Fibroblast of skin of scalp (primary cell): ENCODE data around the gene LYST.
A peak's percentile ranks its signal among the peaks of the same experiment; 100 is the strongest.
"Not testable (repeated sequence)": the region's sequence is repeated elsewhere in the genome, so short reads cannot be mapped to it uniquely, and the experiment has no call there.

ENCODE experiments used
- DNase-seq: peaks from one replicate; pipeline ENCODE4 v3.0.0-alpha.2; 2013

Gene LYST

DNA sequence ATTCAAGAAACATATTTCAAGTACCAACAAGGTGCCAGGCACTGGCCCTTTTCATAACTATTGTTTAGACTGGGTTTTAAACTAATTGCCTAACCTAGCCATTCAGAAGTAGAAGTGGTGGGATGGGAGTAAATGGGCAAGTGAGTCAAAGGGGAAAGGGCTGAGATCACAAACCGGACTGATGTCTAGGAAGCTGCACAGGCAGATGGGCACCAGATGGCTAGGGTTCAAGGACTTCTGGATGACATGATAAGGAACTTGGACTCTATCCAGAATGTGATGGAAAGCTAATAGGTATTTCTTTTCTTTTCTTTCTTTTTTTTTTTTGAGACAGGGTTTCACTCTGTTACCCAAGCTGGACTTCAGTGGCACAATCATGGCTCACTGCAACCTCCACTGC is 46.6 kb downstream of the LYST start:
- DNase-seq: no peak

DNA sequence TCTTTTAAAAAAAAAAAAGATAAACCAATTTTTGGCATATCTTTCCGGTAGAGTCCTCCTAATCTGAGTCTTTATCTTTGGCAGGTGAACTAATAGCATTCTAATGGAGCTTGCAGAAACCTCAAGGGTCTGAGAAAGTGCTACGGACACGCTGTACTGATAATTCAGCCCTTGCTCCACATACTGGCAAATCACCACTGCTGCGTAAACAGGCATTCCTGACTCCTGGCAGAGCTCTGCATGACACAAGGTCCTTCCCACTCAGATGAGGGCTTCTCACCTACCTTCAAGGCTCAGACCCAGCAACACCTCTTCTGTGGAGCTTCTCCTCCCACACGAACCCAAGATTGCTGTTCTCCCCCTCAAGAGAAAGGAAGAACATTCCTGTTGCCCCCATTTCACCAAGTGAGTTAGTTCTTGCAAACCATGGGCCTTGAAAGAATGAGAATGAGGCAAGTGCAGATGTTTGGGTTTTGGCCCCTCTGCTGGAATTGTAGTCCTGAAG is 48.0 kb downstream of the LYST start:
- DNase-seq: no peak

GRCh38 chr1:235817101-235817728 is 49.5 kb downstream of the LYST start:
- DNase-seq: no peak

DNA sequence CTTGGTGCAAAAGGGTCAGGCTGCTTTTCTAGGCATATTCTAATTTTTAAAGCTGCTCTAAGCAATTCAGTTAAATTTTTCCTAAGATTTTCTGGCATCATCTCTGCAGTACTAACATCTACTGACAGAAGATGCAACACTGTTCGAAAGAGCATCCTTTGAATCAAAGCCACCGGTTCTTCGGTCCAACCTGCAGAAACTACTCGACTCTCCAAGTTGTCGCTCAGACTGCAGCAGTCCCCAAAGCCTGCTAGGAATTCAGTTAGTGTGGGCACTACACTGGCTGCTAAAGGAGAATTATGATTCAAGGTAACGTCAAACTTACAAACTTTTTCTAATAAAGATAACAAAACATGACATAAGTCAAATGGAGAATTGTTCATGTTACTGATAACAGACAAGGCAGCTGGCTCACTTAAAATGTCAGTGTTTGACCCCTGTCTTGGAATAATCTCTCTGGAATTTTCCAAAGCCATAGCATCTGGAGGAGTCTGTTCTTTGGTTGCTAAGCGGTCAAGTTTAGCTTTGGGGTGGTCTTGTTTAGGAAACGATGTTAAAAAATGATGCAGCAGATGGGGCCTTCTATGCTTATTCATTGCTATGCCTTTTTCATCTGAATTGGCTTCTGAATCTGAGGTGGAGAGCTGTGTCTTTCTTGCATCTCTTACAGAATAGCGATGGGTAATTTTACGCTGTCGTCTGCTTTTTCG is 56.9 kb downstream of the LYST start:
- no peak for DNase-seq

DNA sequence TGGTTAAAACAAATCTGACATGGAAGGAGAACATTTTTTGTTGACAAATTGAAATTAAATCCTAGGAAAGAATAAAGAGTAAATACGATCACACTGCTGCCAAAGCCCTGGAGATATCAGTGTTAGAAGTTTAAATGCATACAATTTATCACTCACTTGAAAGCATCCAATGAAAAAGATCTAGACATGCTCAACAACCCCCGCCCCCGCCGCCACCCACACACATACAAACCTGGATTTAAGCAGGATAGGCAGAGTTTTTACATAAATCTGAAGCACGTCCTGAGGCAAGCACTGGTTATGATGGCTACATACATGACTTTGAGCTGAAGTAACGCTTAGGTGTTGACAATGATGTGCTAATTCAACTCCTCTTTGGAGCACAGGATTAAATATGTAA is 58.5 kb downstream of the LYST start:
- no peak for DNase-seq

DNA sequence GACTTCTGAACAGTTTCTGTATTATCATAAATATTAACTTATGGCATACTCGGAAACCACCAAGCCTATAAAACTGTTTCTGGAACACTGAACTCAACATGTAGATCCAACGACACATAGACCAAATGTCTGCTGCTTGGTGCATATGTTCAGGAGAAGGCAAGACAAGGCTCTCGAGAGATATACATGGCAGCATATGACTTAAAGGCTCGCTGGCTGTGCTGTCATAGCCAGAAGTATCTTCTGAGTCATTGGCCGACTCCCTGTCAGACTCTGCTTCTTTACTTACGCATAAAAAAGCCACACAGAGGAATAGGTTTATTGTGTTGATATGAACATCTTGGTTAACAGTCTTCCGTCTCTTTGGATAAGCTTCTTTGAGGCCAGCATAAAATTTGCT is 60.6 kb downstream of the LYST start:
- DNase-seq: no peak

DNA sequence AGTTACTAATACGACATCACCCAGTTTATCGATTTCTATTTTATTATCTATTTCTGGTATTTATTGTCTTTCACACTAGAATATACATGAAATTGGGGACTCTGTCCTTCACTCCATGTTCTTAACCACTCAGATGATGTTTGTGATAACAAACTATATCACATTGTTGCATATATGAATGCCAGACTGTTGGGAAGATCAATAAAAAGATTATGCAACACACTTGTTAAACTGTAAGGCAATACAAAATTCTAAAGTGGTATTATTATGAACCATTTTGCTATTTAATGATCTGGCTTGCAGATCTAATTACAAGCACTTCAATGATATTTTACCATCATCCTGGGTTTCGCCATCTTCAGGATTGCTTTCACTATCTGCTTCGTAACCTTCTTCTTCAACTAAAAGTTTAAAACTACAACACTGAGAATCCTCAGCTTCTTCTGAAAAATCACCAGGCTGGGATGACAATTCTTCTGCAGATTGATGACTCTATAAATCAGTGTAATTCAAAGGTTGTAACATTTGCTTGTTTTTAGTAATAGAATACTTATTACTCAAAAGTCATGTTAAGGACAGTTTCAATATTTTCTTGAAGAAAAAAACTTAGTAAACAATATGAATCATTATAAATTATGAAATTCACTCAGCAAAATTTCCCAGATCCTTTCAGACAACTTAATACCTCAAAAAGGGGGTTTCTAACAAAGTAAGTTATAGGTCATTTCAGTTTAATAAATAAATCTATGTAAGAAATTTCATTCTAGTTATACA is 63.9 kb downstream of the LYST start:
- no peak for DNase-seq

- DNase-seq: no peak
Measured at GRCh38 chr1:235799264-235799663, 67.4 kb downstream of the LYST start.

DNA sequence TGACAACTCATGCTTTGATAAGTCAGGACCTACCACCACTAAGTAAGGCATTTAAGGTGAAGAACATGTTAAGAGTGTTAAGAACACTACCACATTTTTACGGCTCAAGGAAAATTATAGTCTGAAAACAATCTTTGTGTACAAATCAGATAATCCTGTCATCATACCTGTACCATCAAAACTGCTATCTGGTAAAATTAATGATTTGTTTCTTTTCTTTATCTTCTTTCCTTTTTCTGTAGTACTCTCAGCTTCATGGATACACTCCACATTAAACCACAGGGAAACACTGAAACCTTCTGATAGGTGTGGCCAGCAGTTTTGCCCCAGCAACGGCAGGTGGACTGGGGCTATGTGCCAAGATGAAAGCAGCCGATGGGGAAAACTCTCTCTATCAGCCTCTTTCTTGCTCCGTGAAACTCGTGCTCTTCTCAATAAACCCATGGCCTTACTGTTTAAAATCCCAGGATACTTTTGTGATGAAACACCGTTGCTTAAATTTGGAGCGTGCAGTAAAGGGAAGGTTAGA is 75.1 kb downstream of the LYST start:
- DNase-seq: no peak

DNA sequence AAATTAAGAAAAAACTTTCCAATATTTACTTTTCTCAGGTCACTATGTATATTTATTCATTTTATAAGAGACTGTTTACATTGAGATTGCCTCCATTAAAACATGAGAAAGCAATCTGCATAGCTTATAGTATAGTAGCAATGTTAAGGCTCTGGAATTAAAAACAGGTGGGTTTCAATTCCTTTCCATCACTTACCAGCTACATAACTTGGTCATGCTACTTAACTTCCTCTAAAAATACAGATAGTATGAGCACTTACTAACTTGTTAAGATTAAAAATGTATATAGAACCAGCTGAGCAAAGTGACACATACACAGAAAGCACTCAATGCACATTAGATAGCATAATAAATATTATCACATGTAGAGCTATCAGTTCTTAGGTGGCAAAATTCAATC is 76.6 kb downstream of the LYST start:
- no peak for DNase-seq

DNA sequence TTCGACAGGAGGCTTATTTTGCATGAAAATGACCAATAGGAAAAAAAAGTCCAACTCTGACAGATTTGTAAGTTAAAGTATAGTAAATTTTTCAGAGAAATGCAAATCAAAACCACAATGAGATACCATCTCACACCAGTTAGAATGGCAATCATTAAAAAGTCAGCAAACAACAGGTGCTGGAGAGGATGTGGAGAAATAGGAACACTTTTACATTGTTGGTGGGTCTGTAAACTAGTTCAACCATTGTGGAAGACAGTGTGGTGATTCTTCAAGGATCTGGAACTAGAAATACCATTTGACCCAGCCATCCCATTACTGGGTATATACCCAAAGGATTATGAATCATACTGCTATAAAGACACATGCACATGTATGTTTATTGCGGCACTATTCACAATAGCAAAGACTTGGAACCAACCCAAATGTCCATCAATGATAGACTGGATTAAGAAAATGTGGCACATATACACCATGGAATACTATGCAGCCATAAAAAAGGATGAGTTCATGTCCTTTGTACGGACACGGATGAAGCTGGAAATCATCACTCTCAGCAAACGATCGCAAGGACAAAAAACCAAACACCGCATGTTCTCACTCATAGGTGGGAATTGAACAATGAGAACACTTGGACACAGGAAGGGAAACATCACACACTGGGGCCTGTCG is 80.3 kb downstream of the LYST start:
- DNase-seq: not testable (repeated sequence)

GRCh38 chr1:235784950-235785349 is 81.8 kb downstream of the LYST start:
- DNase-seq: no peak

DNA sequence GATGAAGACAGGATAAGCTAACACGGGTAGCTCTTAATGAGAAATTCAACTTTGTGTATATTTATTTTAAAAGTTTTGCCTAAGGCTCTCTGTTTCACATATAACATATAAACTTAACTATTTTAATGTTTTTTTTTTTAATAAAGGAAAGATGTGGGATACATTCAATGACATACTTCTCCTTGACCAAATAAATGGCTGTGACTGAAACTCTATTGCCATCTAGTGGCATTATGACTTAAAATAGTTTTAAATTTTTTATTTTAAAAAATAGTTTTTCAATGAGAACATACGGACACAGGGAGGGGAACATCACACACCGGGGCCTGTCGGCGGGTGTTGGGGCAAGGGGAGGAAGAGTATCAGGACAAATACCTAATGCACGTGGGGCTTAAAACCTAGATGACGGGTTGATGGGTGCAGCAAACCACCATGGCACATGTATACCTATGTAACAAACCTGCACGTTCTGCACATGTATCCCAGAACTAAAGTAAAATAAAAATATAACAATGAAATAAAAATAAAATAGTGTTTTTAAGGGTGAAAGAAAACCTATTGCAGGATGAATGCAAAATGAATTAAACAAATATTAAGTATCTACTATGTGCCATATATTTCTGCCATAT is 83.4 kb downstream of the LYST start:
- DNase-seq: peak; percentile 73

- peak; percentile 56 for DNase-seq
Measured at GRCh38 chr1:235782601-235783000, 84.1 kb downstream of the LYST start.

- DNase-seq: no peak
Measured at GRCh38 chr1:235781807-235782206, 84.9 kb downstream of the LYST start.

- DNase-seq: no peak
Measured at GRCh38 chr1:235779770-235780169, 86.9 kb downstream of the LYST start.

GRCh38 chr1:235776396-235776795 is 90.3 kb downstream of the LYST start:
- peak; percentile 15 for DNase-seq

DNA sequence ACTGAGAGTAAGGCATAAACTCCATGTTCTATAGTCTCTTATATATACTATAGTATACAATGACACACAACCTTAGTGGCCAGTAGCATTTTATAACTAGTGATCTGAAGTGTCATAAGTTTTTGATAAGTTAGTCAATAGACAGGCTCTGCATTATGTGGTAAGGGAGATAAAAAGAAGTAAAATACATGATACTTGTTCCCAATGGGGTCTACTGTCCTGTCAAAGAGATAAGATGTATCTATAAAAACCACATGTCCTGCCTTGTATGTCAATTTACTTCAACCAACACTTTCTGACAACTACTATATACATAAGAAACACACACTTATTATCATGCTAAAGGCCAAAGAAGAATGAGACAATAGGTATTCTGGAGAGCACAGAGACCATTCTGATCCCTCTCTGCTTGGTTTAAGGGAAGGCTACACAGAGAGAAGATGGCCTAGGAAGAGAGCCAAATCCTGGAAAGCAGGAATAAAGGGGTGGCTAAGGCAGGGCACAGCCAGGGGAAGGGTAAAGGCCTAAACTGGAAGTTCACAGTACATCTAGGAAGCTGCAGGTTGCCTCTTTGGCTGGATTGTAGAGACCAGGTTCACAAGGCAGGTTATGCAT is 91.4 kb downstream of the LYST start:
- DNase-seq: no peak

GRCh38 chr1:235767795-235768194 is 98.9 kb downstream of the LYST start:
- no peak for DNase-seq

DNA sequence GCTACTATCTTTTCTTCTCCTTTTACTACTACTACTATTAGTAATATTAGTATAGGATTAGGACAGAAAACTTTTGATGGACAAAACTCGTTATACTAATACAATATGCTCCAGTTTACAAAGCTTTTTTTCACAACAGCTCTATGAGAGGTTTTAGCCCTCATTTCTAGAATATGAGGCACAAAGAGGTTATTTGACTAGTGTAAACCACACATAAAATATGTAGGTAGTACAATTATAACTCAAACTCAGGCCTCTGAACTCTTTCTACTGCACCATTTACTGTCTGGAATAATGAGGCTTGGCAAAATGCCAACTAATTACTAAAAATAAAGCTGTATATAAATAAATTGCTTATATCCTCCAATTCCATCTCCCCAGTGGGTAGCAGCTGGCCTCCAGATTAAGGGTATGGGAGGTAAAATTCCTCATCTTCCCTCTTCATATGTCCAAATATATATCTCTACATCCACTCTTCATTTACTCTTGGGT is 99.9 kb downstream of the LYST start:
- no peak for DNase-seq

DNA sequence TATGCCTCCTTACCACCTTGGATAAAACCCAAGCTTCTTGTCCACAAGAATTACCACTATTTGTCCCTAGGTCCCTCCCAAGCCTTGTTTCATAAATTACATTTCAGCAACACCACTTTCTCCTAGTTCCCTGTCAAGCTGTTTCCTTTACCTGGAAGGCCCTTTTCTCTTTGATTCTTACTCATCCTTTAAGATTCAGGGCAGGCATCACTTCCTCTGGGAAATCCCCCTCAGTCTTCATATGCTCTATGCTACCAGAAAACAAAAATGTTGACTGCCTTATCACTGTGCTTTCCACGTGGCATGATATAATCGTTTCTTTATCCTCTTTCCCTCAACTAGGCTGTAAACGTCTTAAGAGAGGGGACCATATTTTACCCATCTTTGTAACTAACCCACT is 102.7 kb downstream of the LYST start:
- DNase-seq: no peak

DNA sequence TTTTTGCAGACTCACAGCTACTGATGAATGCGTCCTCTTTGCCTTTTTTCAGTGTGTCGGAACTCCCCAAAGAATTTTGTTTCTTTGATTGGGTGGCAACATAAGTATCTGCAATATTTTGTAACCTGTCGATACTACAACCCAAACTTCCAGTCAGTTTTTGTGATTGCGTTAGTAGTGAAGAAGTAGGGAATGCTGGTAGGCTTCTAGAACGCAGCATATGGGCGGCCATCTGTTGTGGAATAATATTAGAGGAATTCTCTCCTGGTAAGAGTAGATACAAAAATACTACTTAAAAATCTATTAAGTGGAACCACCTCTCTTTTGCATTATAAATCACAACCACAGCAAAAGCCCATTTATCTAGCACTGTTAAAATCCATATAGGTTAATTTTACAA is 107.4 kb downstream of the LYST start:
- DNase-seq: no peak
